Cerebellar cortex (tissue), 1 donor: ENCODE measurements around the gene CASK.

Experiments used
- DNase-seq: peaks from one replicate; pipeline ENCODE4 v3.0.0-alpha.2; 2015; ENCODE audit warnings: low spot score

Gene CASK

DNA sequence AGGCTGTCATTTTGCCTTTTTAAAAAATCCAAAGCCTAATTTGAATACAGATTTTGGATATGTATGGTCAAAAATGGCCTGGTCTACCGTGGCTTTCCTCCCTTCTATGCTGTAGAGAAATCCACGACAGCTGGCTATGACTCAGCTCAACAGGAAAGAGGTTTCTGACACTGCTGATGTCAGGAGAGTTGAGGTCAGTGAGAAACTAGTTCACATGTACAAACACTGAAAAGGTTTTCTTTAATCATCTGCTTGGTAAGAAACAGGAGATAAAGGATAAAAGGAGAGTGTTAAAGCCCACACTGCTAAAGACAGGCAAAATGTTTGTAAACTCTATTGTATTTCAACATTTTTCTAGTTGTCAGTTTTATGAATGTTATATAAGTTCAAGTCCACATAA is 362.3 kb downstream of the CASK start:
- no peak for DNase-seq

DNA sequence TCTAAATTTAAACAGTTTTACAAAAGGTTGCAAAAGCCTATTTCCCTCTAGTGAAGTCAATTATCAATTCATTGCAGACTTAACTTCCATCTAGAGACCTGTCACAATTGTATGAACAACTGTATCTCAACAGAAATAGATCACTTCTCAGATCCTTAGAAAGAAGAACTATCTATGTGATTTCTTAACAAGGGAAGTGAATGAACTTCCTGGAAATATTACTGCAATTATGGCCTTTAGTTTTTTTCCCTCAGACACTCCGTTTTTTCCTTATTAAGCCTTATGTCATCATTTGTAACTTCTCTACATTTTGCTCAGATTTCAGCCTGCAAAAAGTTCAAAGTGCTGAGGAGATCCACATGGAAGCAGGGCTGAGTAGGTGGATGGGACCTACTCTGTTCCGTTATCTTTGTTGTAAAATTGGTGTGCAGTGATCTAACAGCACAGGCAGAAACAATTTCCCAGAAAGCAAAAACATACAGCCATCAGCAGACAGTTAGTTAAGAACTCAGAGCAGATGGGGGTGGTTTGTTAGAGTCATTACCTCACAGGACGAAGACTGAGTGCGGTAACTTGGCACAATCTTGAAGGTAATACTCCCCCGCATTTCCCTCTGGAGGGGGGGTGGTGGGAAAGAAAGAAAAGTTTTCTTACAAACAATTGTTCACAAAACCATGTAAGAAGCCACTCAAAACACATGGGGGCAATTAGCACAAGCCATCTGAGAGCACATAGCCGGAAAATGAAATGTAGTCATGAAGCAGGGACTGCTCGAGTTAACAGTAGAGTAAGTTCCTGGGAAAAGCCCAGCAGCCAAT is 363.9 kb downstream of the CASK start:
- DNase-seq: no peak

DNA sequence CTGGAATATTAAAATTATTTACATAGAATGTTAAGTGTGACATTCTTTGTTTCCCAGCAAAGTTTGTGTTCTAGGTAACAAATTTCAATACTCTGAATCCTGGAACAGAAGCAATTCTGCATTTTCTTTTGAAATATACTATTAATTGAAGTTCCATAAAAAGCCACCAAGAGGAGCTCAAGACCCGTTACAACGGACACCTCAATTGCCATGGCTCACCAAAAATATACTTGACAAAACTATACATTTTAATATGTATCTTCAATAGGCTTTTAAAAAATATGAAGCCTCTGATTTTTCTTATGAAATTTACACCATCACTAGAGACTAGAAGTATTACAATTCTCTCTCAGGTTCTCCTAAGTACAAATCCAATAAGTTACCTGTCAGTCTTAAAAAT is 364.8 kb downstream of the CASK start:
- peak; percentile 13 for DNase-seq

DNA sequence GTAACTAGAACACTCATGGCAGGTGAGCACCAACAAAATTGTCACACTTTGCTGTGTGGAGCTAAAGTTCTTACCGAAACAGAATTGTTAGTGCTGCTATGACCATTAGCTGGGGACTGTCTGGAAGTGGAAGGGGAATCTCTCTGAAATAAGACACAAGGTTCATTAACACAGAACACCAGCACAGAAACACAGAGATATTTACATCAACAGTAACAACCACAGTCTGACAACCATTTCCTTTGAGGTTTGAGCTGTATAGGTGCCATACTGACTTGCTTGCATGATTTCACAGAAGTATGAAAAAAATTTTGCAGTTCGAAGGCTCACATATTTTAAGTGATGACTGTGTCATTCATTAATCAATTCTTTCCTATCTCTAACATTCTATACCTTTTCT is 366.4 kb downstream of the CASK start:
- DNase-seq: no peak

DNA sequence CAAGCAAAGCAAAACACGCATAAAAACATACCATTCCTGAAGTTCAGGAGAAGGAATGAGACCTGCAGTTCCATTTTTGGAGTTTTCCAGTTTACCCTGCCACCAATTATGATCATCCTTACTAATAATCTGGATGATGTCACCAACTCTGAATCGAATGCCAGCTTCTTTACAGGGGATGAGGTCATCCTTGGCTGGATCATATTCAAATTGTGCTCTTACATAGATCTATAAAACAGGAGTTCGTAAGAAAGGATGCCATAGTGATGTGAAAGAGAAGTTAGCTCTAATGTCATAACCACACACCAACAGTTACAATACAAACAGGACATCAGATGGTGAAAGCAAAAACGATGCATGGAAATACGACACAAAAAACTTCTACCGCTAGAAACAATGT is 369.7 kb downstream of the CASK start:
- no peak for DNase-seq

DNA sequence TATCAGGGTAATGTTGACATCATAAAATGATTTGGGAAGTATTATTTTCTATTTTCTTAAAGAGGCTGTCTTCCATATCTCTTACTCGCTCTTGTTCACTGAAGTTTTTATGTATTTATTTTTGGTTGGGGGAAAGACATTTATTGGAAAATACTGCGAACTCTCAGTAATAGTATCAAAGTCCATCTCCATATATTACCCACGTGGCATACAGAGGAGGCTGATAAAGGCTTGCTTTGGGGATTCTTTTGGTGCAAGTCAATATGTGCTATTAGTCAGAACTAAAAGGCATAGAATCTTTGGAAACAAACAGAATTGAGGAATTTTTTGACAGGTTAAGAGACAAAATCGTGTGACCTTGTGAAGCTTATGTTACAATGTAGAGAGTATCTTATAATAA is 374.9 kb downstream of the CASK start:
- DNase-seq: no peak

DNA sequence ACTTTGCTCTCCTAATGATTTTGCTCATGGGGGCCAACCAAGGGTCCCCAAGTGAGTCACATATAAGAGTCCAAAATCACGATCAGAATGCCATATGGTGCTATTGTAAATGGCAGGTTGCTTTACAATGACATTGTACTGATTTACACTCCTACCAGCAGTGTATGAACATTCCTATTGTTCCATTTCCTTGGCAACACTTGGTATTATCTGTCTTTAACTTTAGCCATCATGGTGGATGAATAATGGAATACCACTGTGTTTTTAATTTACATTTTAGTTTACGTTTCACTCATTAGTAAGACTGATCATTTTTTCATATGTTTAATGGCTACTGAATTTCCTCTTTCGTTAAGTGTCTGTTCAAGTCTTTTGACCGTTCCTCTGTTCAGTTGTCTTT is 379.7 kb downstream of the CASK start:
- DNase-seq: no peak

DNA sequence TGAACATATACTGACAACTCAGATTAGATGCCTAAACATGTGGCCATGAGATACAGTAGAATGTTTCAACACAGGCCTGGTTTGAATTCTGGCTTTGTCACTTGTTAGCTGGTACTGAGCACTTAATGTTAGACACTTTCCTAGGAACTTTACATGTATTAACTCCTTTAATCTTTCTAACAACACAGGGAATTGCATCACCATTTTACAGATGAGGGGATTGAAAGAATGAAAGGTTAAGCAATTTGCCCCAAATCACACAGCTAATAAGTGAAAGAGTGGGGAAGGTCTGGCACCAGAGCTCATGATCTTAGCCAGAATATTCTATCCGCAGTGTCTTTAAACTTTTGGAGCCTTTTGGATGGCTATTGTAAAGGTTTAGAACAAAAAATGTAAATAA is 380.3 kb downstream of the CASK start:
- DNase-seq: no peak

DNA sequence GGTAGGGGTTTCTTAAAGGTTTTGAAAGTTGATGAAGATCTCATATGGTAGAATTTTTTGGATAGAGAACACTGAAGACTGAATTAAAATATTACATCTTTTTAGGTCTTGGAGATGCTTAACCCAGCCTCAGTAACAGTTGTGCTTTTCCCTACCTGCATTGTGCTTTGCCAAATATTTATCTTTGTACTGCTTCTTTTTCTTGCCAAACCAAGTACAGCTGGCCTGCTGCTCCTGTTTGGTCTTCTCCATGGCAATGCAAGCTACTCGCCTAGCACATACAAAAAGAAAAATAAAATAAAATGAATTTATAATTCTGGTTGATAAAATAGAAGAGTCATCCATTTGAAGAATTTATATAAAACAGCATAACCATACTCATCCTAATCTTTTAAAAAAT is 380.8 kb downstream of the CASK start:
- DNase-seq: no peak

DNA sequence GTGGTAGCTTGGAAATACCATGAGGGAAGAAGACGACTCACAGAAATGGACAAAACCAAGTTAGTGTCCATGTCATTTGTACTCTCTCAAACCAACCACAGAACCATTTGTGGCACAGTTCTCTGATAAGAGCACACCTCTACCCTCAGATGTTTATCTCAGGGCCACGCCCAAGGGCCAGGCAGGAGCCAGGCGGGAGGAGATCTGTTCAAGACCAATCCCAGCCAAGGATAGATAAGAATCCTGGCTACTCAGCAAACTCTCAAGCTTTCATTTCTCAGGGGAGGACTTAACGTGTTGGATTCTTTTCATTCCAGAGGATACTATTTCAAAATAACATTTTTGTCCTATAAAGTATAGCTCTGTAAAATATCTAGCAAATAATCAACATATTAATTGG is 381.2 kb downstream of the CASK start:
- no peak for DNase-seq

DNA sequence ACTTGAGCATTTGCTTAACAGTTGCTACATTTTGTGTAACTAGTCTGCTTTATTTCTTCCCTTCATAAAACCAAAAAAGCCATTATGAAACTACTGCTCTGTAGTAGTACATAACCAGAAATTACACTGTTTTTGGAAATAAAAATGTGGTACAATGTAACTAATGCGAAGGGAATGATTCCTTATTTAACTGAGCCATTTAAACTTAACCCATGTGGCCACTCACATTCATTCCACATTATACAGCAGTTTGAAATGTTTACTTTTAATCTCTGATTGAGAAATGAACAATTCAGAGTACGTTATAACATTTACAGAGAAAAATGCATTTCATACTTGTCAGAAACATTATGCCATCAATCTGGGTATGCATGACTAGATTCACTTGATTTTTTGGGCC is 382.0 kb downstream of the CASK start:
- no peak for DNase-seq

DNA sequence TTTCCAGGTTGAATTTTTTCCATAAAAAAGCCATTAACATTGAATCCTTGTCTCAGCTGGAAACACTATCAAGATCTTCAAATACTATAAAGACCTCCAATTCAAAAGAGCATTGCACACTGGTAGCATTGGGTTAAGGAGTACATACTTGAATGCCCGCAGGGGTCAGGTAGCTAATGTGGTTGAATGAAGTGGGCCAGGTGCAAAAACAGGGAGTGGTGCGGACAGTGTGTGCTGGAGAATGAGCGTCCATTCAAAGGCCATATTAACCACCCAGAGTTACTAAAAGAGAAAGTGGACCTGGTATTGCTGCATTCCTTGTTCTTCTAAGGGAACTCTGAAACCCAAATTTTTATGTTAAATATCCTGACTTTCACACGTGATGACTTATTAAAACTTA is 384.6 kb downstream of the CASK start:
- DNase-seq: no peak

DNA sequence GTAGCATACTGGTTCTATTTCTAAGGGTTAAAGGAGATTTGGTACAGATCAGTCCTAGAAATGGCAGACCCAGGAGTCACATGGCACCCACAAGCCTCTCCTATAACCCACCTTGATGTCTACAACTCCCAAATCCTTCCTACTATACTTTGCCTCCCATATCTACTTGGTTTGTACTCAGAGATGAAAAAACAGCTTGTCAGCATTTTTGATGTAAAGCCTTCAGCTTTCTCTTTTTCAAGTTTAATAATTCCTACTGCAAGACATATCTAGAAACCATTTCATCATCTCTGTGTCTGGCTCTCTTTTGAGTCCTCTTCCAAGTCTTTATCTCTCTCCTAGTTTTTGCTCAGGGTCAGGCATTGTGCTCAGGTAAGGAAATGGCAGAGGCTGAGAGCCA is 393.3 kb downstream of the CASK start:
- no peak for DNase-seq

DNA sequence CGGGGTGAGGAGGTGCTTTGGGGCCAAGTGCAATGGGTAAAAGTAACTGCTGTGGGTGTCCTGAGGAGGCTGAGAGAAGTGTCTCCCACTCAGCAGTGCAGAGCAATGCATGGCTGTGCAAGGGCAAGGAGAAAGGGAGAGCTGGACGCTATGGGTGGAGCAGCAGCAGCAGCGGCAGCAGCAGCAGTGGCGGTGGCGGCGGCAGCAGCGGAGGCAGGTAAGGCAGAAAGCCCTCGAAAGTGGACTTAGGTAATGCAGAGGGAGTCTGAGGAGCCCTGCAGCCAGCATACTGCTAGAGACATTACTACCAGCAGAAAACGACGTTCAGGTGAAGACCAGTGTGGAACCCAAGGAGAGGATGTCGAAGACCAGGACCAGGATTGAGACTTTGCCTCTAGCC is 394.1 kb downstream of the CASK start:
- DNase-seq: no peak

DNA sequence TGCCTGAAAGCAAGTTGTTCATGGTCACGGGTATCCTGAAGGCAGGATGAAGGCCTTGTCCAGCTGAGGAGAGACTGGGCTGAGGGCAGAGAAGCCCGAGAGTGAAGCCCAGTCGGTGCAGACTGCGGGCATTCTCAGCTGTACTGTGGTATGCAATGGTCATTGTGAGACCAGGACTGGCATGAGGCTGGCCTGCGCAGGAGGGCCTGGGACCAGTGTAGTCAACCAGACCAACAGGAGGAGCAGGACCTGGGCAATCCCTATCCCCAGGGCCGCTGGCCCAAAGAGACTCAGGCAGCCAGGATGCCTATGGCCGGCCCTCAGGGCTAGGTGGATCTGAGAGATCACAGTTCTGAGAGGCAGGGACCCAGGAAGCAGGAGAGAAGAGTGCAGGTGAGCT is 394.6 kb downstream of the CASK start:
- DNase-seq: no peak

DNA sequence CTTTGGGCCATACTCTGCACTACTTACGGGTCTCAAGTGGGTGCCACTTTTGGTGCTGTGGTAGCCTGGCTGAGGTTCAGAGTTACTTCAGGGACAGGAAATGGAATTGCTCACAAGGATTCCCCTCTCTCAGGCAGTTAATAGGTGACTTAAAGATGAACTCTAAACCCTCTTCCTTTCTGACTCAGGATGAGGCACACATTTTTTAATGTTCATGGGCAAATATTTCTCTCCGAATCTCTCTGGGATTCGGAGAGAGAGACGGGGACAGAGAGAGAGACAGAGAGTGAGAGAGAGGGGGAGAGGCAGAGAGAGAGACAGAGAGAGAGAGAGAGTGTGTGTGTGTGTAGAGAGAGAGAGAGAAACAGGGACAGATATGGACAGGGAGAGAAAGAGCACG is 396.4 kb downstream of the CASK start:
- no peak for DNase-seq

DNA sequence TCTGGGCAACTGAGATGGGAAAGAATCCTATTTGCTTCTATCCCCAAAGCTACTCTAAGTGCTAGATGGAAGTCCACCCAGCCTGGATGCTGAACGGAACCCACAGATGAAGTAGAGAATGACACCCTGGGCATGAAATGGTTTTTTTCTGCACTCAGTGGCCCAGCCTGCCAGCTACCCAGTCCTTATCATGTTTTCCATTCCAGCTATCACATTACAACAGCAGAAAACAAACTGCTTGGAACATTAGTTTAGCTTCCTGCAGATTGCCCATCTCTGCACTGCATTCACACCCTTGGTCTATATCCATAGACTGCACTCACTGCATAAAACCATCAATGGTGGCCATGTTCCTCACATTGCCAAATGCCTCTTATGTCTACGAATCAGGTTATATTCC is 397.1 kb downstream of the CASK start:
- no peak for DNase-seq

DNA sequence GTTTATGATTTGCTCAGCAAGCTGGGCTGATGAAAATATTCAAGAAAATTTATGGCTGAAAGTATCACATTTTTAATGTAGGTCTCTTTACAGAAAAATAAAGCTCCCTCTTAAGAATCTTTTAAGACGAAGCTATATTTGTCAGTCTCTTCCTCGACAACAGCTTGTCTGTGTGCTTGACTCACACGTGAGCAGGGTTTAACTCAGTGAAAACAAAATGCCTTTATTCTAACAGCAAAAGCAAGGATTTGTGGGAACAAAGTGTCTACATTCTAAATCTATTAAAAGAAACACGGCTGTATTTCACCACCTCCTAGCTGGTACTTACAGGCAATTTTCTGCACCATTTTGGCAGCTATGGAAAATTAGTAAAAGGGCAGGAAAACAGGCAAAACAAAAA is 400.7 kb downstream of the CASK start:
- DNase-seq: no peak

DNA sequence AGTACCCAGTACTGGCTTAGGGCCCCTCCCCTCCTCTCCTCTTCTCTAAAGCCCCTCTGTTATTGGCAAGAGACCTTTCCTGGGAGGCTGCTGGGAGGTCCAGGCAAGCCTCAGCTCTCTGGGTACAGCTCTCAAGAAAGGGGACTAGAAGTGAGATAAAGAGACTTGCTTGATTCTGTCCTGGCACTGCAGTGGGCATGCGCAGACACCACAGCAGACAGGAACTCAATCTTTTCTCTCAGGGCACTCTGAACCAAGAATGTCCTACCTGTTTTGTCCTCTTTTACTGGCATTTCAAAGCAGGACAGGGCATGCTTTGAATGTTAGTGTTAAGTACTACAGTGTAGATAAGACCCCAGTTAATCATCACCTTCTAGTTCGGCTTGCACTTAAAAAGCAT is 401.3 kb downstream of the CASK start:
- no peak for DNase-seq

DNA sequence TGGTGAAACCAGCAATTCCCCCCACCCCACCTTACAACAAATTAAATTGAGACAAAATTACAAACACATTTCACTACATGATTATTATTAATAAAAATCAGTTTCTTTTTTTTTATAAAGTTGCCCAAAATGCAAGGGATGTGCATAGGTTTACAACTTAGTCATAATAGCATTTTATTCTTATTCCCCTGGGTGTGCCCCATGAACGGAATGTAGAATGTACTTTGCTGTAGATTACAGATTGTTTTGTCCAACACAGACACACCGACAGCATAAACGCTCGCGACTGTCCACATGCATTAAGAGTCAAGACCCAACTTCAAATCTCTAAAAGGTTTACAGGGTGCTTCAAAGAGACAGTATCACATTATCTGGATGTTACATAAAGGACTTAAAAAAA is 403.9 kb downstream of the CASK start:
- no peak for DNase-seq

DNA sequence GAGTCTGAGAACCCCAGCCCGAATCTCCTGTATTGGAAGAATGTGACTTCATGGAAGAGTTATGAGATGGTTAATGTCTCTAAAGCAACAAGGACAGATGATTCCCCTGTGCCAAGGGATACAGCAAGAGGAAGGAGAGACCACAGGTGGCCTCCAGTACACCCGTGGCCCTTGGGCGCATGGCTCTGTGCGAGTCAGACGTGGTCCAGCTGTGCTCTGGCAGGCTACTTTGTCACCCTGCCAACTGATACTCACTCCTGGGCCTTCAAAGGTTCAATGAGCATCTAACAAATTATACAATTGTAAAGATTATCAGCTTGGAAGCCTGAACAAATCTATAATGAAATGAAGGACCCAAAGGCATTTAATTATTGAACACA is 404.5 kb downstream of the CASK start:
- no peak for DNase-seq

DNA sequence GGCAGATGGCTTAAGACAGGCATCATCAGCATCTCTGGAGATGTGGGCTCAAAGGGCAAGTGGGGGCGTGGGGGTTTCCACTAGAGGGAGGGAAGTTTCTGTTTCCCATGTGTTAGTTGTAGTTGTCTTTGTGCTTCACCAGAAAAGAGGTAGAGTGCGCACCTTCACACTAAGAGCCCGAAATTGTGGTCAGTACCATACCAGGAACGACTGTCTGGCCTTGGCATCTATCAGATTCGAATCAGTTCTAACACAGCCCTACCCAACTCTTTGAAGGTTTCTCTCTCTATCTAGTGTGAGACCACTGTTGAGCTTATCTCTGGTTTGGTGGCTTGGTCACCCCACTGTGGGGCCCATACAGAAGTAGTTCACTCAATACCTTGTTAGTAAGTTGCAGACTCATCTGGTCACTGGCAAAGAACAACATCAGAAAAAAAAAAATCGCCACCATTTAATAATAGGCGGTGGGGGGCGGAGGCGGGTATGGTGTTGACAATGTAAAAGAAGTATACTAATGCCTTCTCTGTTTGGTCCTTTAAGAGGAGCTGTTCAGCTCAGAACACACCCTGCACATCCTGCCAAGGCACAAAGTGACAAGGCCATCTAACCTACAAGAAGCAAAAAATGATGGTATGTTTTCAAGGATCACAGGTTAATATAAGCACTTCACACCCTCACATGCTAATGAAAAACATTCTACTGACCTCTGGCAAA is 405.1 kb downstream of the CASK start:
- DNase-seq: no peak

DNA sequence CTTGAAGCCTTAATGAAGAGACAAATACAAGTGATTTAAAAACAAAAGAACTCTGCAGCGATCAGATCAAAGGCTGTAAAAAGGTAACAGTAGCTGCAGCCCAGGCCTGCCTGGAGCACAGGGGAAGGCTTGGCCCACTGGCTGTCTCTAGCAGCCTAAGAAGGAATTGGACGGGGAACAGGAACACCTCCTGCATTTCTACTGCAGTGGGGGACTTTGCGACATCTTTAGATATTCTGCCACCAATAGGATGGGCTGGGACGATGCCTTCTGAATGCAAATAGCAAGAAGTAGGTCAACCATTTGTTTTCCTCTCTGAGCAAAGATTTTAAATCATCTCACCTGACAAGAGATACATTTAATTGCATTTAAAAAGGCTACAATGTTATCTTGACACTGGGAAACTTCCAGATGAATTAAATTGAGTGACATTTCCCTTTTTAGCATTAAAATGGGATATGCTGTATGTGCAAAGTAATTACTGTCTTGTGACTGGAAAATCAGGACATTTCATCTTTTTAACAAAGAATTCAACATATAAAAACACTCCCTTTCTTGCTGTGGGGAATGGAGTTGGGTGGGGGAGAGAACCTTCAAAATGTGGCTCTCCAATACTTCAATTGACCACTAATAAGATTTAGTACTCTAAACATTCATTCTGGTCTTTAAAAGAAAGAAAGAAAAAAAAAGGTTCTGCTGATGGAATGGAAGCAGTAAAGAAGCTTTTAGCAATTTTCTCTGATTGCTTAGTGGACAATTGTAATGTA is 406.2 kb downstream of the CASK start:
- peak; percentile 6 for DNase-seq
